ENCODE data around the gene CDS1.
"Not testable (repeated sequence)": the region's sequence is repeated elsewhere in the genome, so short reads cannot be mapped to it uniquely, and the experiment has no call there.

The CDS1 gene

GRCh38 chr4:84582988-84583875 lies at the start of gene CDS1:
Gene CDS1 (plus strand): TSS chr4:84583127. CDS start chr4:84583402, 275 bp downstream.
- DNase-seq (ENCODE audit: low spot score): no peak

- DNase-seq (ENCODE audit: low spot score): no peak
These were observed 47.0 kb upstream of the CDS1 start for GRCh38 chr4:84535901-84536300.

- no peak for DNase-seq (ENCODE audit: low spot score)
These were observed 37.8 kb upstream of the CDS1 start for GRCh38 chr4:84545093-84545492.

- DNase-seq (ENCODE audit: low spot score): no peak
These were observed 35.7 kb upstream of the CDS1 start for GRCh38 chr4:84547211-84547610.

- not testable (repeated sequence) for DNase-seq (ENCODE audit: low spot score)
These were observed 33.7 kb upstream of the CDS1 start for GRCh38 chr4:84549191-84549590.

- DNase-seq (ENCODE audit: low spot score): no peak
These were observed 20.8 kb upstream of the CDS1 start for GRCh38 chr4:84562156-84562555.

- DNase-seq (ENCODE audit: low spot score): no peak
These were observed 19.9 kb upstream of the CDS1 start for GRCh38 chr4:84563002-84563401.

- DNase-seq (ENCODE audit: low spot score): no peak
These were observed 17.0 kb upstream of the CDS1 start for GRCh38 chr4:84565951-84566350.

- no peak for DNase-seq (ENCODE audit: low spot score)
These were observed 14.4 kb upstream of the CDS1 start for GRCh38 chr4:84568496-84568895.

GRCh38 chr4:84569009-84569408 lies 13.9 kb upstream of the CDS1 start:
- DNase-seq (ENCODE audit: low spot score): no peak

GRCh38 chr4:84573385-84574068 lies 9.4 kb upstream of the CDS1 start:
- no peak for DNase-seq (ENCODE audit: low spot score)

GRCh38 chr4:84574069-84574720 lies 8.7 kb upstream of the CDS1 start:
- DNase-seq (ENCODE audit: low spot score): no peak

GRCh38 chr4:84578540-84579402 lies 4.2 kb upstream of the CDS1 start:
- DNase-seq (ENCODE audit: low spot score): peak; percentile 49

GRCh38 chr4:84579403-84579776 lies 3.5 kb upstream of the CDS1 start:
- no peak for DNase-seq (ENCODE audit: low spot score)

- DNase-seq (ENCODE audit: low spot score): peak; percentile 12
These were observed 482 bp upstream of the CDS1 start for GRCh38 chr4:84582302-84582987.

- DNase-seq (ENCODE audit: low spot score): no peak
These were observed 1.0 kb downstream of the CDS1 start for GRCh38 chr4:84583876-84584380.

GRCh38 chr4:84585251-84585650 lies 2.3 kb downstream of the CDS1 start:
- DNase-seq (ENCODE audit: low spot score): no peak

- no peak for DNase-seq (ENCODE audit: low spot score)
These were observed 11.8 kb downstream of the CDS1 start for GRCh38 chr4:84594724-84595123.

- peak; percentile 21 for DNase-seq (ENCODE audit: low spot score)
These were observed 13.9 kb downstream of the CDS1 start for GRCh38 chr4:84596826-84597225.

- no peak for DNase-seq (ENCODE audit: low spot score)
These were observed 14.5 kb downstream of the CDS1 start for GRCh38 chr4:84597450-84597849.

GRCh38 chr4:84606645-84607044 lies 23.7 kb downstream of the CDS1 start:
- DNase-seq (ENCODE audit: low spot score): no peak

Data from NAMALWA (cell line).